Bronchial epithelial cell (primary cell): ENCODE data around the gene PSMD12. TPM values are rescaled to one million over a fixed set of nuclear protein-coding genes. Genes with fewer than 3 reads are reported as not detected.

ENCODE experiments used
- DNase-seq: peaks from one replicate; pipeline ENCODE4 v3.0.0-alpha.2; 2010; ENCODE audit warnings: low read depth
- FAIRE-seq: peaks from 2 replicates; lab custom pipeline; 2011; peaks lifted over from hg19 to GRCh38; lab: Jason Lieb, UNC
- H3K27me3 ChIP-seq: 2 replicates; pipeline ENCODE4 v1.5.1; 2011; ENCODE audit warnings: low read length; ENCODE audit not compliant: control insufficient read depth, insufficient read depth
- H3K36me3 ChIP-seq: 2 replicates; pipeline ENCODE4 v1.5.1; 2011; ENCODE audit warnings: low read length; ENCODE audit not compliant: control insufficient read depth, insufficient read depth
- H3K4me3 ChIP-seq: 2 replicates; pipeline ENCODE4 v1.5.1; 2011; ENCODE audit warnings: mild to moderate bottlenecking, low read depth, low read length, control low read depth
- total RNA-seq: library from RNA; depleted of rRNA; stranded (reverse); fragments of >200 nt; gene quantifications from 2 replicates; pipeline ENCODE4 v1.2.1, GENCODE V29; 2014
- TF ChIP-seq, protein P1 (sequence below): IDR thresholded peaks from 2 replicates; pipeline ENCODE4 v1.5.1; 2011; ENCODE audit warnings: mild to moderate bottlenecking, moderate library complexity, low read length, control low read depth, inconsistent platforms; ENCODE audit not compliant: insufficient read depth, severe bottlenecking

Gene PSMD12
- total RNA-seq, 1 donor from 2014 or later: 13.2 TPM

DNA sequence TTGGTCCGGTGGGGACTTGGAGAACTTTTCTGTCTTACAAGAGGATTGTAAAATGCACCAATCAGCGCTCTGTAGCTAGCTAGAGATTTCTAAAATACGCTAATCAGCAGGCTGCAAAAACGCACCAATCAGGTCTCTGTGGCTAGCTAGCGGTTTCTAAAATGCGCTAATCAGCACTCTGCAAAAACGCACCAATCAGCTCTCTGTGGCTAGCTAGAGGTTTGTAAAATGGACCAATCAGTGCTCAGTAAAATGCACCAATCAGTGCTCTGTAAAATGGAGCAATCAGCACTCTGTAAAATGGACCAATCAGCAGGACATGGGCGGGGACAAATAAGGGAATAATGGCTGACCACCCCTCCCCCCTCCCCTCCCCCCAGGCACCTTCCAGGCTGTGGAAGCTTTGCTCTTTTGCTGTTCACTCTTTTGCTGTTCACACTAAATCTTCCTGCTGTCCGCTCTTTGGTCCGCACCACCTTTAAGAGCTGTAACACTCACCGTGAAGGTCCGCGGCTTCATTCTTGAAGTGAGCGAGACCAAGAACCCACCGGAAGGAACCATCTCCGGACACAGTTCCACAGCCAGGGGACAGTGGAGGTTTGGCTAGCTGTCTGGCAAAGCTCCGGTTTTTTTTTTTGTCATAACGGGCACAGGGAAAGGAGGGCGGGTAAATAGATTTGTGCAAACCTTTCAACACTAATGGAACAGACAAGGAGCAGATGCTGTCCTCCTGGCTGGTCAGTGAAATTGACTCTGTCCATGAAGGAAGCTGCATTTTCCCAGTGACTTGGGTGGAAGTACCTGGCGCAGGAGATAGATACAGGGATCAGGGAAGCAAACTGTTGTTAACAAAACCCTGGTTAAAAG is 19.0 kb upstream of the PSMD12 start:
- no peak for FAIRE-seq
- TF ChIP-seq, protein P1, sequence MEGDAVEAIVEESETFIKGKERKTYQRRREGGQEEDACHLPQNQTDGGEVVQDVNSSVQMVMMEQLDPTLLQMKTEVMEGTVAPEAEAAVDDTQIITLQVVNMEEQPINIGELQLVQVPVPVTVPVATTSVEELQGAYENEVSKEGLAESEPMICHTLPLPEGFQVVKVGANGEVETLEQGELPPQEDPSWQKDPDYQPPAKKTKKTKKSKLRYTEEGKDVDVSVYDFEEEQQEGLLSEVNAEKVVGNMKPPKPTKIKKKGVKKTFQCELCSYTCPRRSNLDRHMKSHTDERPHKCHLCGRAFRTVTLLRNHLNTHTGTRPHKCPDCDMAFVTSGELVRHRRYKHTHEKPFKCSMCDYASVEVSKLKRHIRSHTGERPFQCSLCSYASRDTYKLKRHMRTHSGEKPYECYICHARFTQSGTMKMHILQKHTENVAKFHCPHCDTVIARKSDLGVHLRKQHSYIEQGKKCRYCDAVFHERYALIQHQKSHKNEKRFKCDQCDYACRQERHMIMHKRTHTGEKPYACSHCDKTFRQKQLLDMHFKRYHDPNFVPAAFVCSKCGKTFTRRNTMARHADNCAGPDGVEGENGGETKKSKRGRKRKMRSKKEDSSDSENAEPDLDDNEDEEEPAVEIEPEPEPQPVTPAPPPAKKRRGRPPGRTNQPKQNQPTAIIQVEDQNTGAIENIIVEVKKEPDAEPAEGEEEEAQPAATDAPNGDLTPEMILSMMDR: no peak
- peaks cover 1% of the 10 kb centered on the region for H3K36me3 ChIP-seq
- DNase-seq: no peak
- H3K4me3 ChIP-seq: no peak overlapping the region
- no peaks in the 10 kb centered on the region for H3K27me3 ChIP-seq

DNA sequence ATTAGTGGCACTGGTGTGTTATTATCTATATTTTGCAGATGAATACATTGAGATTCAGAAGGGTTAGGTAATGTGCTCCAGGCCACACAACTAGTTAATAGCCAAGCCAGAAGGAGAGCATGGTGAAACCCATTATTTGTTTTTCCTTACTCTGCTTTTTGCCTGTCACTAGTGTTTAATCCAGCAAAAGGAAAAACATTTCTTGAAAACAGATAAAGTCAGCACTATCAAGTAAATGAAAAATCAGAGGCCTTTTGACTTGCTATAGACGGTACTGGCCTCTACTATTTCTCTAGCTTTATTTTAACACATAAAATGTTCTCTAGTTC is 15.5 kb upstream of the PSMD12 start:
- TF ChIP-seq, protein P1: no peak
- FAIRE-seq: no peak
- Histone ChIP-seq H3K27me3 (no peaks in the 10 kb centered on the region), H3K36me3 (peaks cover 1% of the 10 kb centered on the region), H3K4me3 (no peak overlapping the region)
- DNase-seq: no peak

DNA sequence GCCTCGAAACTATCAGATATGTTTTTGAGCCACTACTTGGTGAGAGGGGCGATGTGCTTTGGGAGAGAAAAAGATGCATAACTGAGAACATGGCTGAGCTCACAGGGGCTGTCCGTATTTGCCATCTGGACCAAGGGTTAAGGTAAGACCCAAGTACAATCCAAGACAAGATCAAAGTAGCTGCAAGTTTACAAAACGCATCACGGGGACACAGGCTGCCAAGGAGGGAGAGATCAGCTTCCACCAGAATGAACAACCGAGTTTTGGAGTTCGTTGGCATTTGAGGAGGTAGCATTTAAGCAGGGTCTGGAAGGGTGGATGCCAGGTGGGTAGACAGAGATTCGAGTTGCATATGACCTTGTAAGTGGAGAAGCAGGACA is 12.9 kb upstream of the PSMD12 start:
- H3K36me3 ChIP-seq: peaks cover 1% of the 10 kb centered on the region
- TF ChIP-seq, protein P1: no peak
- FAIRE-seq (no peak), DNase-seq (no peak)
- no peak overlapping the region for H3K4me3 ChIP-seq
- H3K27me3 ChIP-seq: no peaks in the 10 kb centered on the region

DNA sequence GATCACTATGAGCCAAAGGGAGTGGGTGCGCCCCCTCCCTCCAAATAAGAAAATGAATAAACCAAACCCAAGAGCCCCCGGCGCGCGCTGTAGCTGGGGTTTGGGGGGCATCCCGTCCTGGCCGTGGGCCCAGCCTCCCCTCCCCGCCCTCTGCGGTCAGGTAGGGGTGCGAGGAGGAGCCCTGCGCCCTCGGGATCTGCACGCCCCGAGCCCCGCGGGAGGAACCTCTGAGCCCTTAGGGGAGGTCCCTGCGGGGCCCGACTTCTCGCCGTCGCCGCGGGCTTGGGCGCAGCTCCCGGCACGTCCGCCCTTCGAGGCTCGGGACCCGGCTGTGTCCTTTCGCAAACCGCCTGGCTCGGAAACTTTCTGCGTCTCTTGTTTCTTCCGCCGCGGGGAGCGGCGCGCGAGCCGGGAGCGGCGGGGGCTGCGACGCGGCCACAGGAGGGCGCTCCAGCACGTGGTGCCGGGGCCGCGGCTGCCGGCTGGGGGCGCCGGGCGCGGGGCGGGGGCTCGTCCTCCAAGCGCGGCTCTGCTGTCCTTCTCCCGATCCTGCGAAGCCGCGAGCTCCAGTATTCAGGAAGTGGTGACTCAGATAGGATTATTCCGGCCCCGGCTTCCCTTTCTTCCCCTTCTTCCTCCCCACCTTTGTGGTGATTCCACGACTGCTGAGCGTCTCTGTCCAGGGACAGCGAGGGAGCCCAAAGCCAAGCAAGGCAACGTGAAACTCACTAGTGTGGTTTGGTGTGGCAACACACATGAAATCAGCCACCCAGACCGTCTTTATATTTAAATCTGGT is 12.3 kb upstream of the PSMD12 start:
- H3K27me3 ChIP-seq: no peaks in the 10 kb centered on the region
- DNase-seq (peak; percentile 69), FAIRE-seq (no peak)
- H3K4me3 ChIP-seq: peak overlapping the region; percentile 85
- peaks cover 1% of the 10 kb centered on the region for H3K36me3 ChIP-seq
- TF ChIP-seq, protein P1: peak; percentile 68

DNA sequence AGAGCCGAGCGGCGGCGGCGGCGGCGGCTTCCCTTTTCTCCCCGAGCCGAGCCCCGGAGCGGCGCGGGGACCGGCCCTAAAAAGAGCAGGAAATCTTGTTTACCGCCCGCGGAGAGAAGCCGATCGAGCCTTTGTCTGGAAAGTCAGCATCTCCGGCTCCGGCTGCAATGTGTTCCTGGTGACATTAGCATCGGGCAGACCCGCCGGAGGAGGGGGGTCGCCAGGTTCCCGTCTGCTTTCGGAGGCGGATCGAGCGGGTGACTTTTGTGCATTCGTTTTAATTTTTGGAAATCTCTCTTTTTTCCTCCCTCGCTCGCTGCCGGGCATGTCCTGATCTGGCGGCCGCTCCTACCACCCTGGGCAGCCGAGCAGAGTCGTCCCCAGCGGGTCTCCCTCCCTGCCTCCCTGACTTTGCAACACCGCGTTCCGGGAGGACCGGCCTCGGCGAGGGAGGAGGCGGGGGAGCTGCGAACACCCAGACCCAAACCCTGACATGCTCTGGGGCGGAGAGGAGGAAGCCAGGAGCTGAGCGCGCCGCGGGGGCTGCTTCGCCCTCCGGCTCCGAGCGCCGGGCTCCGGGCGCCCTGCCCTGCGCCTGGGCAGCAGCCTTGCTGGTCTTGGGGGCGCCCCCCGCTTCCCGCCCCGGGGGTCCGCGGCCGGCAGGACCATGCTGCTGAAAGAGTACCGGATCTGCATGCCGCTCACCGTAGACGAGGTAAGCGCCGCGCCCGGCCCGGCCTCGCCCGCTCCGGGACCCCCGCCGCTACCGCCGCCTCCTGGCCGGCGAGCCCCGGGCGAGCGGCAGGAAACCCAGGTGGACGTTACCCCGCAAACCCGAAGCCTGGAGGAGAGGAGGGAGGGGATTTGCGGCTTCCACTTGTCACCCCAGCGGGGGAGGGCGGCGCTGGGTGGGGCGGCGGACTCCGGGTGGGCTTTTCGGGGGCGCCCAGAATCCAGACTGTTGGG is 11.4 kb upstream of the PSMD12 start:
- H3K4me3 ChIP-seq: peak overlapping the region; percentile 85
- no peaks in the 10 kb centered on the region for H3K27me3 ChIP-seq
- FAIRE-seq: no peak
- peak; percentile 24 for DNase-seq
- H3K36me3 ChIP-seq: no peaks in the 10 kb centered on the region
- TF ChIP-seq, protein P1: peak; percentile 50
